Measurements from ENCODE around the gene CCDC157.
A peak's percentile ranks its signal among the peaks of the same experiment; 100 is the strongest.

CCDC157 gene

DNA sequence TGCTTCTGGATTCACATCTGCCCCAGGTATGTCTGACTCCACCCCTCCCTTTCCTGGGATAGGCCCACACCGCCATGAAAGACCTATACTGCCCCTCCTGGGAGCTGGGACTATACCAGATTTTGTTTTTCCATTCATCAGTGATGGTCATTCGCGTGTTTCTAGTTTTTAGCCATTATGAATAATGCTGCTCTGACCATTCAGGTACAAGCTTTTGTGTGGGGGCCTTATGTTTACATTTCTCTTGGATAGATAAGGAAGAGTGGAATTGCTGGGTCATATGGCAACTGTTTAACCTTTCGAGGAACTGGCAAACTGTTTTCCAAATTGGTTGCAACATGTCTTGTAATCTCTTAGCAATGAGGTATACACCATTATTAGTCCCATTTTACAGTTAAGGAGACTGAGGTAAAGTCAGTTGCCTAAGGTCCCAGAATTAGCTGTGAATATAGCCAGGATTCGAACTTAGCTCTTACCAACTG lies 28.9 kb upstream of the CCDC157 start:
- Histone ChIP-seq H3K4me3 (ENCODE audit: low read length) (no peak overlapping the region), H3K18ac (ENCODE audit: low read length) (no peak overlapping the region), H3K56ac (ENCODE audit: low read length) (no peak overlapping the region), H2BK15ac (replicated peaks; ENCODE audit: low read depth) (no peak overlapping the region), H3K23ac (ENCODE audit: low read length) (no peak overlapping the region), H3K36me3 (ENCODE audit: control insufficient read depth, insufficient read depth, low read length) (no peaks in the 10 kb centered on the region), H3K4me2 (ENCODE audit: low read length) (no peak overlapping the region), H3K27me3 (ENCODE audit: insufficient read depth, low read length, poor library complexity) (no peaks in the 10 kb centered on the region), H2BK120ac (ENCODE audit: low read depth, low read length) (no peak overlapping the region), H2AK5ac (ENCODE audit: low read length) (no peak overlapping the region), H4K5ac (ENCODE audit: low read length) (no peak overlapping the region), H3K4me1 (ENCODE audit: control insufficient read depth, low read depth, low read length) (no peaks in the 10 kb centered on the region), H3K79me1 (ENCODE audit: low read length) (no peaks in the 10 kb centered on the region), H4K8ac (ENCODE audit: low read depth, low read length) (no peak overlapping the region), H3K79me2 (ENCODE audit: control insufficient read depth, insufficient read depth, low read length) (no peaks in the 10 kb centered on the region), H3K27ac (ENCODE audit: low read depth, low read length) (no peak overlapping the region), H2BK5ac (ENCODE audit: low read length) (no peak overlapping the region), H3K9ac (ENCODE audit: low read length) (no peak overlapping the region), H3K4ac (ENCODE audit: low read depth, low read length) (no peak overlapping the region)
- peak; percentile 69 for DNase-seq
- WGBS (ENCODE audit: extremely low coverage, insufficient coverage, low lambda C conversion rate), result no CpG with 5 or more reads among the region's 5 CpGs

DNA sequence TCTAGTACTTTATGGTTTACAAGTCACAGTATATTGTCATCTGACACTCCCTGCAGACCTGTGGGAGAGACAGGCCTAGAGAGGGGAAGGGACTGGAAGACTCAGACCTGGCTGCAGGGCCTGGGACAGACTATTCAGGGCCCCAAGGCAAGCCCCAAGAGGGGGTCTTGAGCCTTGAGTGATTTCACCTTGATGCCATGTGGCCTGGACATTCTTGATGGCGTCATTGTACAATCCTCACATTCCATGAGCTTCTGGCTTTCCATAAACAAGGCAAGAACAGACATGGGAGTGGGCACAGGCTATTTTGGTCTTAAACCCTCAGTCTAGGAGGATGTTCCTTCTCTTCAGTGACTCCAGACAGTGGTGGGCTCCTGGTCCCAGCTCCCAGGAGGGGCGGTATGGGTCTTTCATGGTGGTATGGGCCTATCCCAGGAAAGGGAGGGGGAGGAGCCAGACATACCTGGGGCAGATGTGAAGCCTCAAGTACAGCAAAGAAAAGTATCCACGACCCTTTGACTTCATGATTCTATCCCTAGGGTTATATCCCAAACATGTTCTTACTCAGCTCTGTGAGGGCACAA lies 28.2 kb upstream of the CCDC157 start:
- no CpG with 5 or more reads among the region's 3 CpGs for WGBS (ENCODE audit: extremely low coverage, insufficient coverage, low lambda C conversion rate)
- H3K18ac ChIP-seq (ENCODE audit: low read length), result no peak overlapping the region
- H2BK5ac ChIP-seq (ENCODE audit: low read length), result no peak overlapping the region
- no peak overlapping the region for H3K4ac ChIP-seq (ENCODE audit: low read depth, low read length)
- H3K4me2 ChIP-seq (ENCODE audit: low read length), result no peak overlapping the region
- no peak overlapping the region for H3K23ac ChIP-seq (ENCODE audit: low read length)
- no peak overlapping the region for H3K27ac ChIP-seq (ENCODE audit: low read depth, low read length)
- no peak overlapping the region for H4K5ac ChIP-seq (ENCODE audit: low read length)
- H2BK15ac ChIP-seq (replicated peaks; ENCODE audit: low read depth), result no peak overlapping the region
- no peak overlapping the region for H4K8ac ChIP-seq (ENCODE audit: low read depth, low read length)
- no peak overlapping the region for H2AK5ac ChIP-seq (ENCODE audit: low read length)
- H3K79me1 ChIP-seq (ENCODE audit: low read length), result no peaks in the 10 kb centered on the region
- H3K9ac ChIP-seq (ENCODE audit: low read length), result no peak overlapping the region
- no peak overlapping the region for H3K56ac ChIP-seq (ENCODE audit: low read length)
- no peaks in the 10 kb centered on the region for H3K4me1 ChIP-seq (ENCODE audit: control insufficient read depth, low read depth, low read length)
- no peak overlapping the region for H2BK120ac ChIP-seq (ENCODE audit: low read depth, low read length)
- H3K79me2 ChIP-seq (ENCODE audit: control insufficient read depth, insufficient read depth, low read length), result no peaks in the 10 kb centered on the region
- peak; percentile 71 for DNase-seq
- H3K4me3 ChIP-seq (ENCODE audit: low read length), result no peak overlapping the region
- no peaks in the 10 kb centered on the region for H3K36me3 ChIP-seq (ENCODE audit: control insufficient read depth, insufficient read depth, low read length)
- no peaks in the 10 kb centered on the region for H3K27me3 ChIP-seq (ENCODE audit: insufficient read depth, low read length, poor library complexity)

DNA sequence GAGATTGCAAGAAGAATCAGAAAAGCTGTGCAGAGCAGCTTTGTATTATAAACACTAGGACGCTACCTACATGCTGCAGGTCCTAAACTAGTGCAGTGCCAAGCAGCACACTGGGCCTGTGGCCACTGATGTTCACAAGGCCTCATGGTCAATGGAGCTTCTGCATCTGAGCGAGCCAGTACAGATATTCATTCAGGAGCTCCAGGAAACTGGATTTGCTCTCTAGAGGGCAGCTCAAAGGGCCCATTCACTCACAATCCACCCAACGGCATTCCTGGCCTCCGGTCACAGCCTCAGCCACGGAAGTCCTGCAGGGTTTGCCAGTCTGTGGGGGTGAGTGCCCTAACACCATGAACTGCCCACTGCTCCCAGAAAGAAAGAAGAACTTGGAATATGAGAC lies 24.3 kb upstream of the CCDC157 start:
- no peak overlapping the region for H3K27ac ChIP-seq (ENCODE audit: low read depth, low read length)
- no peak for DNase-seq
- no peak overlapping the region for H3K18ac ChIP-seq (ENCODE audit: low read length)
- no peak overlapping the region for H3K9ac ChIP-seq (ENCODE audit: low read length)
- H4K8ac ChIP-seq (ENCODE audit: low read depth, low read length), result no peak overlapping the region
- no peaks in the 10 kb centered on the region for H3K79me2 ChIP-seq (ENCODE audit: control insufficient read depth, insufficient read depth, low read length)
- H4K5ac ChIP-seq (ENCODE audit: low read length), result no peak overlapping the region
- no CpG with 5 or more reads among the region's 5 CpGs for WGBS (ENCODE audit: extremely low coverage, insufficient coverage, low lambda C conversion rate)
- H2BK5ac ChIP-seq (ENCODE audit: low read length), result no peak overlapping the region
- H3K4ac ChIP-seq (ENCODE audit: low read depth, low read length), result no peak overlapping the region
- no peak overlapping the region for H3K56ac ChIP-seq (ENCODE audit: low read length)
- no peaks in the 10 kb centered on the region for H3K79me1 ChIP-seq (ENCODE audit: low read length)
- H2AK5ac ChIP-seq (ENCODE audit: low read length), result no peak overlapping the region
- H3K4me3 ChIP-seq (ENCODE audit: low read length), result no peak overlapping the region
- H3K27me3 ChIP-seq (ENCODE audit: insufficient read depth, low read length, poor library complexity), result no peaks in the 10 kb centered on the region
- H3K23ac ChIP-seq (ENCODE audit: low read length), result no peak overlapping the region
- H3K4me2 ChIP-seq (ENCODE audit: low read length), result no peak overlapping the region
- no peaks in the 10 kb centered on the region for H3K4me1 ChIP-seq (ENCODE audit: control insufficient read depth, low read depth, low read length)
- H2BK120ac ChIP-seq (ENCODE audit: low read depth, low read length), result no peak overlapping the region
- H3K36me3 ChIP-seq (ENCODE audit: control insufficient read depth, insufficient read depth, low read length), result peaks cover 23% of the 10 kb centered on the region
- H2BK15ac ChIP-seq (replicated peaks; ENCODE audit: low read depth), result no peak overlapping the region

DNA sequence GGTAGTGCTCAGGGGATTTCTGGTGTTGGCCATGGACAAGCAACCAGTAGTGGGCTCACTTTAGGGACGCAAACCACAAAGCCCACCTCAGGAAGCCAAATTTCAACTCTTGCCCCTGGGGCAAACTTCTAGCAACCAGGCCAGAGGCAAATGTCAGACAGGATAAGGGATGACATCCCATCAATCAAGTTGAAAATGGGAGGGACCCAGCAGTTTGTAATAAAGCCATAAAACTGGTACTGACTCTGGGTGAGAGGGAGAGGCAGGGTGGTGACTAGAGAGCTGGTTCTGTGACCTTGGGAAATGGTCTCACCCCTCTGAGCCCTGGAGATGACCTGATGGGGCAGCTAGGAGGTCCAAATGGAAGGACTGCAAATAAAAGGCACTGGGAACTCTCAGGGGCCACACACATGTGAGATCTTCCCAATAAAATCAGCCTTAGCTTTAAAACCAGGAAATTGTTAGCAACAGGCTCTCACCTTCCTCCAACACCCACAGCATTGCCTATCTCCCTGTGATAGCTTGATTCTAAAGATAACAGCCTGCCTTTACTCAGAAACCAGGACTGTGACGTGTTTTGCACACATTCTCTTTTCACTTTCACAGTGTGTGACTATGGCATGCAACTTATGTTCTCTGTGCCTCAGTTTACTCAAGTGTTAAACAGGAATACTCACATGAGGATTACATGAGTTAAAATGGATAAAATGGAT lies 23.7 kb upstream of the CCDC157 start:
- Histone ChIP-seq H3K4ac (ENCODE audit: low read depth, low read length) (no peak overlapping the region), H2AK5ac (ENCODE audit: low read length) (no peak overlapping the region), H3K27me3 (ENCODE audit: insufficient read depth, low read length, poor library complexity) (no peaks in the 10 kb centered on the region), H3K23ac (ENCODE audit: low read length) (no peak overlapping the region), H3K4me1 (ENCODE audit: control insufficient read depth, low read depth, low read length) (no peaks in the 10 kb centered on the region), H3K79me2 (ENCODE audit: control insufficient read depth, insufficient read depth, low read length) (no peaks in the 10 kb centered on the region), H3K4me2 (ENCODE audit: low read length) (no peak overlapping the region), H3K36me3 (ENCODE audit: control insufficient read depth, insufficient read depth, low read length) (peaks cover 26% of the 10 kb centered on the region), H3K9ac (ENCODE audit: low read length) (no peak overlapping the region), H4K5ac (ENCODE audit: low read length) (no peak overlapping the region), H2BK15ac (replicated peaks; ENCODE audit: low read depth) (no peak overlapping the region), H4K8ac (ENCODE audit: low read depth, low read length) (no peak overlapping the region), H3K56ac (ENCODE audit: low read length) (no peak overlapping the region), H2BK120ac (ENCODE audit: low read depth, low read length) (no peak overlapping the region), H2BK5ac (ENCODE audit: low read length) (no peak overlapping the region), H3K27ac (ENCODE audit: low read depth, low read length) (no peak overlapping the region), H3K4me3 (ENCODE audit: low read length) (no peak overlapping the region), H3K18ac (ENCODE audit: low read length) (no peak overlapping the region), H3K79me1 (ENCODE audit: low read length) (no peaks in the 10 kb centered on the region)
- DNase-seq, result no peak
- WGBS (ENCODE audit: extremely low coverage, insufficient coverage, low lambda C conversion rate), result no CpG with 5 or more reads among the region's 2 CpGs

DNA sequence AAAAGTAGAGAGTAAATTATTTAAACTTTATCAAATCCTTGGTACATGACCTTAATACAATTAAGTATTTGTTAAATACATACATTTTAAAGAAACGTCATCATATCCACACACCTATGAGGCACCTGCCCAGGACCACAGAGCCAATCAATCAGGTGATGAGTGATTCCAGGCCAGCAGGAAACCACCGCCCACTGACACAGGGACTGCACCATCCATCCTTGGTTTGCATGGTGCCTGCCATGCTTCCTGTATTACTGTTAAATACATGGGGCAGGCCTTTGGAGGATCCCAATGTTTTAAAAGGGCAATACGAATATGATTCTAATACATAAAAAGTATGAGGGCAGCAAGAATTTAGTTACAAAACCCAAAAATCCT lies 23.1 kb upstream of the CCDC157 start:
- Histone ChIP-seq H3K79me2 (ENCODE audit: control insufficient read depth, insufficient read depth, low read length) (no peaks in the 10 kb centered on the region), H3K27ac (ENCODE audit: low read depth, low read length) (no peak overlapping the region), H3K27me3 (ENCODE audit: insufficient read depth, low read length, poor library complexity) (no peaks in the 10 kb centered on the region), H2BK5ac (ENCODE audit: low read length) (no peak overlapping the region), H3K36me3 (ENCODE audit: control insufficient read depth, insufficient read depth, low read length) (peaks cover 27% of the 10 kb centered on the region), H2BK15ac (replicated peaks; ENCODE audit: low read depth) (no peak overlapping the region), H3K79me1 (ENCODE audit: low read length) (no peaks in the 10 kb centered on the region), H3K9ac (ENCODE audit: low read length) (no peak overlapping the region), H2BK120ac (ENCODE audit: low read depth, low read length) (no peak overlapping the region), H4K5ac (ENCODE audit: low read length) (no peak overlapping the region), H4K8ac (ENCODE audit: low read depth, low read length) (no peak overlapping the region), H3K23ac (ENCODE audit: low read length) (no peak overlapping the region), H3K18ac (ENCODE audit: low read length) (no peak overlapping the region), H2AK5ac (ENCODE audit: low read length) (no peak overlapping the region), H3K56ac (ENCODE audit: low read length) (no peak overlapping the region), H3K4ac (ENCODE audit: low read depth, low read length) (no peak overlapping the region), H3K4me1 (ENCODE audit: control insufficient read depth, low read depth, low read length) (no peaks in the 10 kb centered on the region), H3K4me2 (ENCODE audit: low read length) (no peak overlapping the region), H3K4me3 (ENCODE audit: low read length) (no peak overlapping the region)
- DNase-seq, result no peak
- no CpG with 5 or more reads among the region's 3 CpGs for WGBS (ENCODE audit: extremely low coverage, insufficient coverage, low lambda C conversion rate)

DNA sequence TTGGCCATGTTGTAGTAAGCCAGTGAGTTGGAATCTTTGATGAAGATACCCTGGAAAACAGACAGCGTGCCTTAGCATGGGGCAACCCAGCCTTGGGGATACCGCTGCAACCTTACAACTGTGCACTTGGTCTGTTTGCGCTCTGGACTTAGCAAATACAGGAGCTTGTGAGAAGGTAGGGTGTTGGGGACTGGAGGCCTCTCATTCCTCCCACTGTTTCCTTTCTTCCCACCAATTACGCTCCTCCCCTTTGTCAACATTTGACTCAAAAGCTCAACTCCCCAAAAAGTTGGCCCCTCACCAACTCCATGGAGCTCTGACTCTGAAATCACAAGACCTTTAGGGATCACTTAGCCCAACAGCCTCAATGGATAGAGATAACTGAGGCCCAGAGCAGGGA lies 22.2 kb upstream of the CCDC157 start:
- no peak overlapping the region for H3K23ac ChIP-seq (ENCODE audit: low read length)
- H3K4me2 ChIP-seq (ENCODE audit: low read length), result no peak overlapping the region
- H3K56ac ChIP-seq (ENCODE audit: low read length), result no peak overlapping the region
- no peak overlapping the region for H4K8ac ChIP-seq (ENCODE audit: low read depth, low read length)
- H4K5ac ChIP-seq (ENCODE audit: low read length), result no peak overlapping the region
- H3K79me1 ChIP-seq (ENCODE audit: low read length), result no peaks in the 10 kb centered on the region
- H3K27ac ChIP-seq (ENCODE audit: low read depth, low read length), result no peak overlapping the region
- no peak overlapping the region for H2BK5ac ChIP-seq (ENCODE audit: low read length)
- no peak overlapping the region for H3K4ac ChIP-seq (ENCODE audit: low read depth, low read length)
- peaks cover 33% of the 10 kb centered on the region for H3K36me3 ChIP-seq (ENCODE audit: control insufficient read depth, insufficient read depth, low read length)
- no peaks in the 10 kb centered on the region for H3K27me3 ChIP-seq (ENCODE audit: insufficient read depth, low read length, poor library complexity)
- no peak for DNase-seq
- H3K4me1 ChIP-seq (ENCODE audit: control insufficient read depth, low read depth, low read length), result no peaks in the 10 kb centered on the region
- no peak overlapping the region for H2BK15ac ChIP-seq (replicated peaks; ENCODE audit: low read depth)
- no peak overlapping the region for H3K9ac ChIP-seq (ENCODE audit: low read length)
- H2BK120ac ChIP-seq (ENCODE audit: low read depth, low read length), result no peak overlapping the region
- H3K18ac ChIP-seq (ENCODE audit: low read length), result no peak overlapping the region
- no peak overlapping the region for H2AK5ac ChIP-seq (ENCODE audit: low read length)
- no peaks in the 10 kb centered on the region for H3K79me2 ChIP-seq (ENCODE audit: control insufficient read depth, insufficient read depth, low read length)
- no CpG with 5 or more reads among the region's 4 CpGs for WGBS (ENCODE audit: extremely low coverage, insufficient coverage, low lambda C conversion rate)
- H3K4me3 ChIP-seq (ENCODE audit: low read length), result no peak overlapping the region

Data from mesendoderm (in vitro differentiated cells).